ENCODE results near the gene MBP. TPM values are rescaled to one million over a fixed set of nuclear protein-coding genes. Genes with fewer than 3 reads are reported as not detected.

Gene MBP
- total RNA-seq, 4 donors from 2014 or later = 40.9 to 67.7 (median 51.8) TPM

DNA sequence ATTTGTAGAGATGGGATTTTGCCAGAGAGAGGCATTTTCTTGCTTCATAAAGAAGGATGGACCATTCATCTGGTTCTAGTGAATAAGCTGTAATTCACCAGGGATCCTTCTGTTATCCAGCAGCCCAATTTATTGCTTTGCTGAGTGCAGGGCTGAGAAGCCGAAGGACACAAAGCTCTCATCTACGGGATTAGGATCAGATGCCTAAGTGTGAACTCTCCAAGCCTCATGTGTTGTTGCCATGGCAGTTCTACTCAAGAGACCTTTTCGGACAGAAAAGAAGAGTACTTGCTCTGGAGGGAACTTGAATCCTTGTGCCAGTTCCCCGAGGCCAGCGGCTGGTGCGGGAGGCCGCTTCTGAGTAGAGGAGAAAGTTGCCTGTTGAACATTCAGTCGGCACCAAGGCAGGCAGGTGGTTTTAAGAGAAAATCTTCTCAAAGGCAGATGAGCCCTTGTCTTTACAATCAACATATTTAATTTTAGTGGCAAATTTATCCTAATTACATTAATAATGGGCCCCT is 38.4 kb upstream of the MBP start:
- H3K4me3 ChIP-seq = no peak overlapping the region

DNA sequence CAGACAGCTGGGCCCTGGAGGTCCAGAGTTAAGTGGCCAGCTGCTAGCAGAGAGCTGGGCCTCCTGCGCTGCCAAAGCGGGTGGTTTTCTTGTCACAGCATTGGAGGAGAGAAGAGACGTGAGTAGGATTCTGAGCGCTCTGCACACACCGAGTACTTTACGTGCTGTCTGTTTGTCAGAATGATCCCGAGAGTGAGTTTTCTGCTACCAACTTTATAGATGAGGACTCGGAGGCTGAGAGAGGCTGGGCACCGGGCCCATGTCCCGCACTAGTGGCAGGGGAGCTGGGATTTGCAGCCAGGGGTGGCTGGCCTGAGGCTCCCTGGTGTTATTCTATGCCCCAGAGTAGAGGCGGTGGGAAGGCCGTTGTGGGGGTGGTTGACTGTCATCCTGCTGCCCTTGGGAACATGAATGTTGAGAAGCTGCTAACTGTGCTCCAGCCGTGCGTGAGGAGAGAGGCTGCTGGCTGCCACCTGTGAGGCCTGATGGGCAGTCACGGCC is 36.3 kb upstream of the MBP start:
- Histone ChIP-seq H3K4me1 (no peaks in the 10 kb centered on the region), H3K27ac (no peak overlapping the region), H3K4me3 (no peak overlapping the region), H3K9me3 (no peaks in the 10 kb centered on the region), H3K27me3 (no peaks in the 10 kb centered on the region), H3K36me3 (no peaks in the 10 kb centered on the region)
- DNase-seq = no peak
- TF ChIP-seq POLR2A (IDR thresholded peaks at IDR 0.05) = no peak
- TF ChIP-seq, protein P1, sequence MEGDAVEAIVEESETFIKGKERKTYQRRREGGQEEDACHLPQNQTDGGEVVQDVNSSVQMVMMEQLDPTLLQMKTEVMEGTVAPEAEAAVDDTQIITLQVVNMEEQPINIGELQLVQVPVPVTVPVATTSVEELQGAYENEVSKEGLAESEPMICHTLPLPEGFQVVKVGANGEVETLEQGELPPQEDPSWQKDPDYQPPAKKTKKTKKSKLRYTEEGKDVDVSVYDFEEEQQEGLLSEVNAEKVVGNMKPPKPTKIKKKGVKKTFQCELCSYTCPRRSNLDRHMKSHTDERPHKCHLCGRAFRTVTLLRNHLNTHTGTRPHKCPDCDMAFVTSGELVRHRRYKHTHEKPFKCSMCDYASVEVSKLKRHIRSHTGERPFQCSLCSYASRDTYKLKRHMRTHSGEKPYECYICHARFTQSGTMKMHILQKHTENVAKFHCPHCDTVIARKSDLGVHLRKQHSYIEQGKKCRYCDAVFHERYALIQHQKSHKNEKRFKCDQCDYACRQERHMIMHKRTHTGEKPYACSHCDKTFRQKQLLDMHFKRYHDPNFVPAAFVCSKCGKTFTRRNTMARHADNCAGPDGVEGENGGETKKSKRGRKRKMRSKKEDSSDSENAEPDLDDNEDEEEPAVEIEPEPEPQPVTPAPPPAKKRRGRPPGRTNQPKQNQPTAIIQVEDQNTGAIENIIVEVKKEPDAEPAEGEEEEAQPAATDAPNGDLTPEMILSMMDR (IDR thresholded peaks at IDR 0.05) = no peak

More for the DNA sequence above, 38.4 kb upstream of the MBP start:
- H3K27ac ChIP-seq = no peak overlapping the region
- no peaks in the 10 kb centered on the region for H3K27me3 ChIP-seq
- no peak for DNase-seq
- no peak for TF ChIP-seq POLR2A (IDR thresholded peaks at IDR 0.05)
- TF ChIP-seq, protein P1 (IDR thresholded peaks at IDR 0.05) = no peak
- no peaks in the 10 kb centered on the region for H3K4me1 ChIP-seq
- H3K36me3 ChIP-seq = no peaks in the 10 kb centered on the region
- no peaks in the 10 kb centered on the region for H3K9me3 ChIP-seq

DNA sequence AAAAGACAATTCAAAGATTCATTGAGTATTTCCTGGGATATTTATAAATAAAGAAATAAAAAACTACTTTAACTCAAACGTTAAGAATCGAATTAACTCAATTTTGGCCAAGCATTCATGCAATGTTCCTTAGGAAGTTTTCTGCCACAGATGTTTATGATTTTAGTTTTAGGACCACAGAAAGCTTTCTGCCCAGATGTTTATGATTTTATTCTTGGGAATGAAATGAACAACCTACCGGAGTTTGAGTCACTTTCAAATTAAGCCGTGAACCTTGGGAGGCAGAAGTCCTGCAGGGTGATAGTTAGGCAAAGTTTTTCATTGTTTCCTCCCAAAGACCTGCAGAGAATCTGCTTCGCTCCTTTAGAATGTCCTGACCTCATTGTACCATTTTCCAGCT is 34.7 kb upstream of the MBP start:
- H3K27me3 ChIP-seq = no peaks in the 10 kb centered on the region
- no peak overlapping the region for H3K4me3 ChIP-seq
- no peak overlapping the region for H3K27ac ChIP-seq
- TF ChIP-seq POLR2A (IDR thresholded peaks at IDR 0.05) = no peak
- TF ChIP-seq, protein P1 (IDR thresholded peaks at IDR 0.05) = no peak
- DNase-seq = no peak
- H3K4me1 ChIP-seq = no peaks in the 10 kb centered on the region
- no peaks in the 10 kb centered on the region for H3K36me3 ChIP-seq
- no peaks in the 10 kb centered on the region for H3K9me3 ChIP-seq

DNA sequence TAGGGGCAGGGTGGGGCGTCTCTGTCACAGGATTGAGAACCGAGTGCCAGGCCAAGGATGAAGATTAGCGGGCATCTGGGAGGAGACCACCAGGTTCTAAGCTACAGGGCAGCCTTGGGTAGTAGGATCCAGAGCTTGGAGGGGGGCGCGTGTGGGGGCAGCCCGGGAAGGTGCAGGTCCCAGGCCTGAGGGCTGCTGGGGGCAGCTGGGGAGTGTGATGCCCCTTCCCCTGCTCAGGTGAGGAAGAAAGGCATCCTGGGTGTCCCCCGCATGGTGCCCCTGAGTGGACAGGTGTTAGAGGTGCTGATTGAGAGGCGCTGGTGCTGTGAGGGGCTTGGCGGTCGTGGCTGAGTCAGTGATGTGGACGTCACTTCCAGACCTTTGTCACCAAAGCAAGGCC is 33.9 kb upstream of the MBP start:
- no peaks in the 10 kb centered on the region for H3K9me3 ChIP-seq
- no peaks in the 10 kb centered on the region for H3K27me3 ChIP-seq
- H3K4me3 ChIP-seq = no peak overlapping the region
- TF ChIP-seq, protein P1 (IDR thresholded peaks at IDR 0.05) = no peak
- no peak for TF ChIP-seq POLR2A (IDR thresholded peaks at IDR 0.05)
- no peak for DNase-seq
- H3K4me1 ChIP-seq = no peaks in the 10 kb centered on the region
- no peaks in the 10 kb centered on the region for H3K36me3 ChIP-seq
- no peak overlapping the region for H3K27ac ChIP-seq

DNA sequence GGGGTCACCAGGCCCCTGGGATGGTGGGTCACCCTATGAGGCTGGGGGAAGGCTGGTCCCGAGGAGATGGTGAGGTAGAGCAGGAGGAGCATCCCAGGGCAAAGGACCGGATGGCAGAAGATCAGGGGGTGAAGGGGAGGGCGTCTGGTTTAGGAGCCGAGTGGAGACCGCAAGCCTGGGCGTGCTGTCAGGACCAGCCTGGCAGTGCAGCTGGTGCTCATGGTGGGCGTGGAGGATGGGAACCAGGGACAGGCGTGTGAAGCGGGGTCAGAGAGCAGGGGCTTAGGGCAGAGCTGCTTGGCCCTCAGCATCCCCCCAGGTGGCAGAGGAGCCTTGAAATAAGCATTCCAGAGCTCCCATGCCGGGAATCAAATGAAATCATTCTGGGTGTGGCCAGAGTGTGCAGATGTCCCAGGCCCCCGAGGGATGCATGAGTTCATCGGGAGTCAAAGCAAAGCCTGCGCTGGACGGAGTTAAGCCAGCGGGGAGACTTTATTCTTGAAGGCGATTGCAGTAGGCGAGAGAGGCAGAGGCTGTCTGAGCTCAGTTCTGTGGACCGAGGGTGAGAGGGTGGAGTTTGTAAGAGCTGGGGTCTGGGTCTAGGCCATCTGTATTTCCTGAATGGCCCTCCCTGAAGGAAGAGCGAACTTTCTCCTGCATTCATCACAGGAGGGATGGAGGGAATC is 33.1 kb upstream of the MBP start:
- Histone ChIP-seq H3K4me1 (no peaks in the 10 kb centered on the region), H3K4me3 (no peak overlapping the region), H3K27ac (no peak overlapping the region), H3K27me3 (no peaks in the 10 kb centered on the region), H3K36me3 (no peaks in the 10 kb centered on the region), H3K9me3 (no peaks in the 10 kb centered on the region)
- no peak for DNase-seq
- no peak for TF ChIP-seq POLR2A (IDR thresholded peaks at IDR 0.05)
- TF ChIP-seq, protein P1 (IDR thresholded peaks at IDR 0.05) = no peak
